VCaP (cell line): ENCODE data around the gene GFI1B.

ENCODE experiments used
- H3K27ac ChIP-seq: fragments of 450-650 bp; 2 replicates; pipeline ENCODE4 v1.5.1; 2017
- CTCF ChIP-seq: fragments of 450-650 bp; conservative IDR thresholded peaks from 2 replicates; pipeline ENCODE4 v1.5.1; 2017; ENCODE audit warnings: mild to moderate bottlenecking, moderate library complexity

GFI1B gene

GRCh38 chr9:132944294-132945185 lies 34.0 kb upstream of the GFI1B start, which contains the start of gene TSC1:
TSS of gene TSC1 (minus strand) at chr9:132944616. CDS start at chr9:132928872, 15,744 bp downstream.
- peak within 1 kb of the TSS; percentile 96 for H3K27ac ChIP-seq
- no peak for TF ChIP-seq CTCF

- peak overlapping the region; percentile 96 for H3K27ac ChIP-seq
- TF ChIP-seq CTCF: no peak
These were observed 33.0 kb upstream of the GFI1B start for GRCh38 chr9:132945186-132946130.

GRCh38 chr9:132946211-132946610 lies 32.3 kb upstream of the GFI1B start:
- no peak for TF ChIP-seq CTCF
- no peak overlapping the region for H3K27ac ChIP-seq

- H3K27ac ChIP-seq: no peak overlapping the region
- TF ChIP-seq CTCF: no peak
These were observed 31.7 kb upstream of the GFI1B start for GRCh38 chr9:132946631-132947295.

- H3K27ac ChIP-seq: no peak overlapping the region
- no peak for TF ChIP-seq CTCF
These were observed 30.7 kb upstream of the GFI1B start for GRCh38 chr9:132947756-132948155.

GRCh38 chr9:132948482-132949050 lies 29.9 kb upstream of the GFI1B start:
- no peak overlapping the region for H3K27ac ChIP-seq
- no peak for TF ChIP-seq CTCF
